CD14-positive monocyte (primary cell): Measurements from ENCODE around the gene TRIM36. TPM values are rescaled to one million over a fixed set of nuclear protein-coding genes. Genes with fewer than 3 reads are reported as not detected.

Experiments
- DNase-seq, 3 donors: peaks; one replicate each; pipeline ENCODE4 v3.0.0-alpha.2; 2011 to 2022
- H2AFZ ChIP-seq: 2 replicates; pipeline ENCODE4 v1.6.0; 2012; ENCODE audit warnings: mild to moderate bottlenecking, low read depth, low read length, inconsistent platforms; ENCODE audit not compliant: insufficient read depth, poor library complexity, severe bottlenecking
- H3K27ac ChIP-seq, 2 donors: 1 replicate in 1 of 2; 2 replicates in 1 of 2; pipeline ENCODE4 v1.5.1; 2012 to 2013; ENCODE audit warnings: low read length in 2 of 2, control low read depth in 1 of 2, inconsistent platforms in 1 of 2, low read depth in 1 of 2, mild to moderate bottlenecking in 1 of 2
- H3K27me3 ChIP-seq, 2 donors: one replicate each; pipeline versions ENCODE4 v1.6.0 to v1.6.1; 2011 to 2013; ENCODE audit warnings: low read length in 2 of 2; ENCODE audit not compliant: control insufficient read depth in 2 of 2, insufficient read depth in 2 of 2
- H3K36me3 ChIP-seq, 2 donors: replicated peaks in 1 of 2; 1 replicate in 1 of 2; 2 replicates in 1 of 2; pipeline versions ENCODE4 v1.5.1 to v1.6.1; 2012 to 2013; ENCODE audit warnings: low read length in 2 of 2, control low read depth in 1 of 2, inconsistent platforms in 1 of 2, mild to moderate bottlenecking in 1 of 2; ENCODE audit not compliant: insufficient read depth in 2 of 2, control insufficient read depth in 1 of 2
- H3K4me1 ChIP-seq, 2 donors: 1 replicate in 1 of 2; 2 replicates in 1 of 2; pipeline versions ENCODE4 v1.5.1 to v1.6.1; 2012 to 2013; ENCODE audit warnings: low read length in 2 of 2, control low read depth in 1 of 2, inconsistent platforms in 1 of 2, mild to moderate bottlenecking in 1 of 2, moderate library complexity in 1 of 2; ENCODE audit not compliant: insufficient read depth in 2 of 2, control insufficient read depth in 1 of 2
- H3K4me2 ChIP-seq: replicated peaks from 2 replicates; pipeline ENCODE3; 2012; ENCODE audit warnings: low read length, moderate library complexity, mild to moderate bottlenecking; ENCODE audit not compliant: poor library complexity, severe bottlenecking; ENCODE audit errors: extremely low read depth
- H3K4me3 ChIP-seq, 3 experiments: fragments of 200-600 bp in 1 of 3; sonication (generic) in 1 of 3; replicated peaks in 1 of 3; 1 replicate in 2 of 3; 2 replicates in 1 of 3; pipeline ENCODE4 v1.5.1; 2011 to 2013; ENCODE audit warnings: low read length in 3 of 3, mild to moderate bottlenecking in 3 of 3, control low read depth in 2 of 3, low read depth in 2 of 3, inconsistent platforms in 1 of 3, moderate library complexity in 1 of 3
- H3K79me2 ChIP-seq: 2 replicates; pipeline ENCODE4 v1.6.0; 2012; ENCODE audit warnings: mild to moderate bottlenecking, control low read depth, inconsistent platforms, low read length, moderate library complexity; ENCODE audit not compliant: insufficient read depth
- H3K9ac ChIP-seq: 2 replicates; pipeline ENCODE4 v1.6.0; 2017; ENCODE audit warnings: low read length, mild to moderate bottlenecking; ENCODE audit not compliant: insufficient read depth, poor library complexity, severe bottlenecking
- H3K9me3 ChIP-seq, 2 donors: replicated peaks in 1 of 2; 1 replicate in 1 of 2; 2 replicates in 1 of 2; pipeline versions ENCODE4 v1.5.1 to v1.6.1; 2012 to 2013; ENCODE audit warnings: low read length in 2 of 2, control low read depth in 1 of 2; ENCODE audit not compliant: control insufficient read depth in 1 of 2, insufficient read depth in 1 of 2
- H4K20me1 ChIP-seq: 2 replicates; pipeline ENCODE4 v1.6.0; 2012; ENCODE audit warnings: mild to moderate bottlenecking, low read length, control low read depth, moderate library complexity; ENCODE audit not compliant: insufficient read depth
- H3K27ac Mint-ChIP-seq, 7 donors: one replicate each; pipeline ENCODE4 v1.8.0; 2020; ENCODE audit warnings: mild to moderate bottlenecking in 7 of 7, mixed read lengths in 7 of 7, moderate library complexity in 6 of 7, inconsistent platforms in 2 of 7
- H3K27me3 Mint-ChIP-seq, 3 donors: one replicate each; pipeline ENCODE4 v1.8.0; 2021 to 2022; ENCODE audit warnings: low read depth in 3 of 3, mild to moderate bottlenecking in 3 of 3, mixed read lengths in 3 of 3, moderate library complexity in 3 of 3, inconsistent platforms in 1 of 3
- H3K36me3 Mint-ChIP-seq, 2 donors: one replicate each; pipeline ENCODE4 v1.8.0; 2020; ENCODE audit warnings: mixed read lengths in 2 of 2, inconsistent platforms in 1 of 2, mild to moderate bottlenecking in 1 of 2
- H3K4me1 Mint-ChIP-seq: one replicate; pipeline ENCODE4 v1.8.0; 2020; ENCODE audit warnings: mild to moderate bottlenecking, mixed read lengths
- H3K4me3 Mint-ChIP-seq, 2 donors: one replicate each; pipeline ENCODE4 v1.8.0; 2020; ENCODE audit warnings: mild to moderate bottlenecking in 2 of 2, mixed read lengths in 2 of 2, moderate library complexity in 1 of 2
- H3K9me3 Mint-ChIP-seq, 7 donors: one replicate each; pipeline ENCODE4 v1.8.0; 2020 to 2022; ENCODE audit warnings: mixed read lengths in 7 of 7, mild to moderate bottlenecking in 6 of 7, moderate library complexity in 6 of 7, inconsistent platforms in 2 of 7
- CTCF ChIP-seq: fragments of 200-600 bp; IDR thresholded peaks from one replicate; pipeline ENCODE4 v1.8.0; 2022; ENCODE audit warnings: antibody characterized with exemption, mild to moderate bottlenecking
- WGBS: methylation state at CpG from one replicate; pipeline ENCODE4 v1.1.5; 2013; ENCODE audit warnings: missing lambda C conversion rate; ENCODE audit not compliant: insufficient coverage; 5-methylcytosine and 5-hydroxymethylcytosine counted together
- intact Hi-C, 2 donors: fragments of 100-400 bp; cut with micrococcal nuclease; formaldehyde crosslinking; loops; one replicate each; pipeline versions ENCODE4 v1.15.0 to v1.15.1; 2023
- polyA plus RNA-seq, 3 donors: library from polyadenylated mRNA; depleted of rRNA in 1 of 3; unstranded in 2 of 3; stranded (reverse) in 1 of 3; fragments of 300-500 nt in 2 of 3; fragments of >200 nt in 1 of 3; fragmentation: Illumina TruSeq in 2 of 3; gene quantifications; 1 replicate in 2 of 3; 2 replicates in 1 of 3; pipeline ENCODE4 v1.2.3, GENCODE V29; 2012 to 2021

TRIM36 gene
- polyA plus RNA-seq, 3 donors = 1.7 to 2.3 (median 1.9) TPM

GRCh38 chr5:115116001-115116400 lies 53.7 kb downstream of the TRIM36 start:
- Mint-ChIP-seq H3K27ac (no peak overlapping the region), H3K4me3 (no peak overlapping the region), H3K27me3 (peaks cover 1 to 17% (median 8%) of the 10 kb centered on the region in 3 donors), H3K9me3 (peaks cover 10 to 27% (median 13%) of the 10 kb centered on the region in 7 donors), H3K36me3 (no peaks in the 10 kb centered on the region), H3K4me1 (no peaks in the 10 kb centered on the region)
- H3K27ac ChIP-seq = no peak overlapping the region
- no peak overlapping the region for H3K4me3 ChIP-seq
- H4K20me1 ChIP-seq = no peaks in the 10 kb centered on the region
- intact Hi-C loops = no loop called here
- H3K27me3 ChIP-seq = no peaks in the 10 kb centered on the region
- H3K79me2 ChIP-seq = no peaks in the 10 kb centered on the region
- no peak overlapping the region for H2AFZ ChIP-seq
- no peaks in the 10 kb centered on the region for H3K36me3 ChIP-seq
- no peak for DNase-seq
- no peak overlapping the region for H3K9ac ChIP-seq
- H3K9me3 ChIP-seq = peaks cover 0 to 10% of the 10 kb centered on the region in 2 donors
- no peak for TF ChIP-seq CTCF
- H3K4me1 ChIP-seq = no peaks in the 10 kb centered on the region
- H3K4me2 ChIP-seq = no peak overlapping the region

GRCh38 chr5:115109840-115110239 lies 59.9 kb downstream of the TRIM36 start:
- Mint-ChIP-seq H3K4me3 (no peak overlapping the region), H3K36me3 (no peaks in the 10 kb centered on the region), H3K4me1 (no peaks in the 10 kb centered on the region), H3K27ac (no peak overlapping the region), H3K9me3 (peaks cover 0 to 2% (median 0%) of the 10 kb centered on the region in 7 donors), H3K27me3 (peaks cover 6 to 28% (median 9%) of the 10 kb centered on the region in 3 donors)
- Histone ChIP-seq H2AFZ (no peak overlapping the region), H3K4me2 (no peak overlapping the region), H4K20me1 (no peaks in the 10 kb centered on the region), H3K79me2 (no peaks in the 10 kb centered on the region), H3K27ac (no peak overlapping the region), H3K9me3 (no peaks in the 10 kb centered on the region), H3K4me3 (no peak overlapping the region), H3K9ac (no peak overlapping the region), H3K36me3 (no peaks in the 10 kb centered on the region), H3K27me3 (peaks cover 0 to 5% of the 10 kb centered on the region in 2 donors), H3K4me1 (no peaks in the 10 kb centered on the region)
- DNase-seq = no peak
- WGBS = no CpG with 5 or more reads among the region's 5 CpGs
- no peak for TF ChIP-seq CTCF
- intact Hi-C loops = no loop called here
